Right lobe of liver (tissue), 6 donors: ENCODE data around the gene KRT6A. TPM values are rescaled to one million over a fixed set of nuclear protein-coding genes. Genes with fewer than 3 reads are reported as not detected.

Experiments
- ATAC-seq, 4 donors: fragments of 200-7000 bp; cut with Tn5 transposase; one replicate each; pipeline ENCODE4 v1.9.1; 2020; ENCODE audit warnings: mild to moderate bottlenecking in 4 of 4, moderate library complexity in 4 of 4
- DNase-seq, 3 donors: peaks; one replicate each; pipeline ENCODE4 v3.0.0-alpha.2; 2020
- H3K27ac ChIP-seq, 3 donors: fragments of 200-600 bp; one replicate each; pipeline ENCODE4 v1.8.0; 2022
- H3K27me3 ChIP-seq, 2 donors: fragments of 200-600 bp; one replicate each; pipeline ENCODE4 v1.8.0; 2022
- H3K36me3 ChIP-seq, 4 donors: fragments of 200-600 bp; sonication (generic) in 1 of 4; one replicate each; pipeline versions ENCODE4 v1.5.1 to v1.8.0; 2017 to 2022; ENCODE audit warnings: control low read depth in 1 of 4
- H3K4me1 ChIP-seq, 4 donors: fragments of 200-600 bp; sonication (generic) in 1 of 4; one replicate each; pipeline versions ENCODE4 v1.5.1 to v1.8.0; 2017 to 2022; ENCODE audit warnings: control low read depth in 1 of 4
- H3K4me3 ChIP-seq, 3 donors: fragments of 200-600 bp; one replicate each; pipeline ENCODE4 v1.8.0; 2022
- H3K9me3 ChIP-seq, 4 donors: fragments of 200-600 bp; sonication (generic) in 1 of 4; one replicate each; pipeline versions ENCODE4 v1.5.1 to v1.8.0; 2017 to 2022; ENCODE audit warnings: control low read depth in 1 of 4
- CTCF ChIP-seq, 4 donors: fragments of 200-600 bp in 3 of 4; fragments of 450-650 bp in 1 of 4; IDR thresholded peaks; one replicate each; pipeline versions ENCODE4 v1.5.1 to v1.8.0; 2016 to 2022; ENCODE audit warnings: antibody characterized with exemption in 4 of 4, mild to moderate bottlenecking in 2 of 4
- POLR2A ChIP-seq: fragments of 450-650 bp; IDR thresholded peaks from one replicate; pipeline ENCODE4 v1.6.1; 2017; ENCODE audit warnings: antibody characterized with exemption, mild to moderate bottlenecking
- WGBS: methylation state at CpG from one replicate; pipeline ENCODE4 v1.1.6; 2018; ENCODE audit warnings: low coverage, low lambda C conversion rate; ENCODE audit not compliant: insufficient coverage; ENCODE audit errors: missing lambda C conversion rate; 5-methylcytosine and 5-hydroxymethylcytosine counted together
- intact Hi-C, 2 donors: fragments of 100-400 bp; cut with DNase I; formaldehyde crosslinking; loops; one replicate each; pipeline versions ENCODE4 v1.11.2 to v1.14.1; 2022
- total RNA-seq, 6 experiments: library from RNA; depleted of rRNA in 2 of 6; stranded (reverse); fragments of >200 nt in 2 of 6; fragmentation: NEBNext Ultra II Directional in 3 of 6; extraction: Animal tissue kit (Norgen Biotek cat#: 25700) in 3 of 6; gene quantifications; one replicate each; pipeline versions ENCODE4 v1.1.0 to v1.2.4, GENCODE V29; 2016 to 2023
- donor health status: DM: no; HTN: yes; CAD: no.
- donor health status: DM: no; HTN: no; CAD: no.
- donor health status: DM: no; HTN: no; CAD: no.
- donor health status: DM: no; HTN: yes; CAD: no.
- donor health status: DM: no; HTN: yes; CAD: no.

KRT6A gene
- total RNA-seq, 6 experiments from 2014 or later, result 1.2 TPM; not detected in 5

- DNase-seq, result no peak
- Histone ChIP-seq H3K4me3 (no peak overlapping the region), H3K27ac (no peak overlapping the region), H3K4me1 (no peaks in the 10 kb centered on the region), H3K9me3 (no peaks in the 10 kb centered on the region), H3K27me3 (no peaks in the 10 kb centered on the region), H3K36me3 (no peaks in the 10 kb centered on the region)
- TF ChIP-seq POLR2A (no peak), CTCF (IDR thresholded peaks at IDR 0.05) (no peak)
- no peak for ATAC-seq
- intact Hi-C loops, result no loop called here
- no CpG with 5 or more reads among the region's 2 CpGs for WGBS
Observed at GRCh38 chr12:52477651-52478050, 15.4 kb downstream of the KRT6A start.

- WGBS, result 78% methylated on average over 2 of the region's 2 CpGs
- DNase-seq (no peak), ATAC-seq (no peak)
- H3K36me3 ChIP-seq, result no peaks in the 10 kb centered on the region
- no peak overlapping the region for H3K27ac ChIP-seq
- no peak for TF ChIP-seq CTCF (IDR thresholded peaks at IDR 0.05)
- H3K9me3 ChIP-seq, result no peaks in the 10 kb centered on the region
- no peak overlapping the region for H3K4me3 ChIP-seq
- intact Hi-C loops, result no loop called here
- H3K27me3 ChIP-seq, result no peaks in the 10 kb centered on the region
- H3K4me1 ChIP-seq, result no peaks in the 10 kb centered on the region
Observed at GRCh38 chr12:52474212-52474611, 18.8 kb downstream of the KRT6A start.

GRCh38 chr12:52473768-52474167, 19.3 kb downstream of the KRT6A start, which contains the start of gene KRT6C:
Gene KRT6C, minus strand, starts transcription at chr12:52473805. Its CDS starts 68 bp downstream, at chr12:52473737.
- Histone ChIP-seq H3K9me3 (no peaks in the 10 kb centered on the region), H3K36me3 (no peaks in the 10 kb centered on the region), H3K4me1 (no peaks in the 10 kb centered on the region), H3K27ac (no peak within 1 kb of the TSS), H3K4me3 (no peak within 1 kb of the TSS), H3K27me3 (no peaks in the 10 kb centered on the region)
- WGBS, result 67% methylated on average over 1 of the region's 4 CpGs
- ATAC-seq (no peak), DNase-seq (no peak)
- TF ChIP-seq POLR2A (no peak), CTCF (IDR thresholded peaks at IDR 0.05) (no peak)
- intact Hi-C loops, result no loop called here

- intact Hi-C loops, result no loop called here
- Histone ChIP-seq H3K4me3 (no peak overlapping the region), H3K9me3 (no peaks in the 10 kb centered on the region), H3K27me3 (no peaks in the 10 kb centered on the region), H3K27ac (no peak overlapping the region), H3K4me1 (no peaks in the 10 kb centered on the region), H3K36me3 (no peaks in the 10 kb centered on the region)
- peak in 1 of 4 donors; percentile 28 for ATAC-seq
- no peak for DNase-seq
- no peak for TF ChIP-seq CTCF (IDR thresholded peaks at IDR 0.05)
- no peak for TF ChIP-seq POLR2A
- WGBS, result 35% methylated on average over 4 of the region's 4 CpGs
Observed at GRCh38 chr12:52469853-52470252, 23.2 kb downstream of the KRT6A start.

GRCh38 chr12:52464897-52465296, 28.2 kb downstream of the KRT6A start:
- TF ChIP-seq POLR2A (no peak), CTCF (IDR thresholded peaks at IDR 0.05) (no peak)
- intact Hi-C loops, result no loop called here
- ATAC-seq (no peak), DNase-seq (no peak)
- no peaks in the 10 kb centered on the region for H3K4me1 ChIP-seq
- H3K27ac ChIP-seq, result no peak overlapping the region
- H3K9me3 ChIP-seq, result no peaks in the 10 kb centered on the region
- no peaks in the 10 kb centered on the region for H3K36me3 ChIP-seq
- H3K27me3 ChIP-seq, result no peaks in the 10 kb centered on the region
- no peak overlapping the region for H3K4me3 ChIP-seq
- WGBS, result 45% methylated on average over 2 of the region's 2 CpGs
